Keratinocyte (primary cell): ENCODE results near the gene MRPL10. TPM values are rescaled to one million over a fixed set of nuclear protein-coding genes. Genes with fewer than 3 reads are reported as not detected.

ENCODE experiments used
- DNase-seq: peaks from one replicate; pipeline ENCODE4 v3.0.0-alpha.2; 2011; ENCODE audit warnings: low read depth, missing footprints, low spot score
- FAIRE-seq: peaks from 2 replicates; lab custom pipeline; 2011; peaks lifted over from hg19 to GRCh38; lab: Jason Lieb, UNC
- H2AFZ ChIP-seq: 2 replicates; pipeline ENCODE4 v1.6.0; 2012; ENCODE audit warnings: low read length, control low read depth, inconsistent platforms; ENCODE audit not compliant: control insufficient read depth
- H3K27ac ChIP-seq: 2 replicates; pipeline ENCODE4 v1.5.1; 2011; ENCODE audit warnings: low read length; ENCODE audit not compliant: control insufficient read depth, insufficient read depth
- H3K27me3 ChIP-seq: 3 replicates; pipeline ENCODE4 v1.6.0; 2011; ENCODE audit warnings: low read length; ENCODE audit not compliant: control insufficient read depth, insufficient read depth; ENCODE audit errors: extremely low read depth
- H3K36me3 ChIP-seq, 2 experiments: 2 replicates in 1 of 2; 3 replicates in 1 of 2; pipeline ENCODE4 v1.5.1; 2011; ENCODE audit warnings: low read length in 2 of 2, mild to moderate bottlenecking in 1 of 2; ENCODE audit not compliant: control insufficient read depth in 2 of 2, insufficient read depth in 2 of 2; ENCODE audit errors: extremely low read depth in 1 of 2
- H3K4me1 ChIP-seq: 3 replicates; pipeline ENCODE4 v1.5.1; 2011; ENCODE audit warnings: low read length; ENCODE audit not compliant: control insufficient read depth, insufficient read depth; ENCODE audit errors: extremely low read depth
- H3K4me2 ChIP-seq: 3 replicates; pipeline ENCODE4 v1.6.0; 2011; ENCODE audit warnings: low read depth, low read length; ENCODE audit not compliant: control insufficient read depth, insufficient read depth; ENCODE audit errors: extremely low read depth
- H3K4me3 ChIP-seq, 3 experiments: fragments of 200-600 bp in 1 of 3; sonication (generic) in 1 of 3; 2 replicates in 2 of 3; 3 replicates in 1 of 3; pipeline ENCODE4 v1.5.1; 2011 to 2016; ENCODE audit warnings: low read length in 3 of 3, mild to moderate bottlenecking in 3 of 3, control low read depth in 2 of 3, inconsistent platforms in 1 of 3, low read depth in 1 of 3, mixed read lengths in 1 of 3, mixed run types in 1 of 3, moderate library complexity in 1 of 3; ENCODE audit not compliant: control insufficient read depth in 2 of 3, insufficient read depth in 2 of 3; ENCODE audit errors: extremely low read depth in 1 of 3
- H3K79me2 ChIP-seq: 2 replicates; pipeline ENCODE4 v1.6.0; 2012; ENCODE audit warnings: low read length; ENCODE audit not compliant: control insufficient read depth, insufficient read depth
- H3K9ac ChIP-seq: 3 replicates; pipeline ENCODE4 v1.6.0; 2011; ENCODE audit warnings: low read length; ENCODE audit not compliant: control insufficient read depth, insufficient read depth; ENCODE audit errors: extremely low read depth
- H3K9me1 ChIP-seq: 3 replicates; pipeline ENCODE4 v1.6.0; 2011; ENCODE audit warnings: low read length; ENCODE audit not compliant: control insufficient read depth, insufficient read depth; ENCODE audit errors: extremely low read depth
- H3K9me3 ChIP-seq: 2 replicates; pipeline ENCODE4 v1.5.1; 2012; ENCODE audit warnings: low read depth, low read length; ENCODE audit not compliant: control insufficient read depth
- H4K20me1 ChIP-seq: 3 replicates; pipeline ENCODE4 v1.6.0; 2011; ENCODE audit warnings: low read length; ENCODE audit not compliant: control insufficient read depth, insufficient read depth; ENCODE audit errors: extremely low read depth
- EZH2 ChIP-seq: IDR thresholded peaks from one replicate; pipeline ENCODE4 v1.6.1; 2012; ENCODE audit warnings: inconsistent platforms, mild to moderate bottlenecking, low read length, moderate library complexity
- dilution Hi-C: fragments of 300-500 bp; cut with MboI; formaldehyde crosslinking; loops from one replicate; pipeline ENCODE4 v1.7.0; 2020; ENCODE audit warnings: low sequenced_read_pairs; ENCODE audit not compliant: extremely low pct_ligation_motif_present
- polyA plus RNA-seq, 5 experiments: library from polyadenylated mRNA; depleted of rRNA in 3 of 5; stranded (reverse) in 3 of 5; stranded (forward) in 1 of 5; unstranded in 1 of 5; fragments of >200 nt; gene quantifications; 1 replicate in 1 of 5; 2 replicates in 3 of 5; 3 replicates in 1 of 5; pipeline versions ENCODE4 v1.2.1 to v1.2.3, GENCODE V29; 2011 to 2012; ENCODE audit warnings: missing spikeins in 2 of 5, low read depth in 1 of 5, low replicate concordance in 1 of 5
- TF ChIP-seq, protein P1 (sequence below), 3 experiments: IDR thresholded peaks in 1 of 3; conservative IDR thresholded peaks in 1 of 3; optimal IDR thresholded peaks in 1 of 3; 2 replicates in 2 of 3; 3 replicates in 1 of 3; pipeline versions ENCODE3 to v1.5.1; 2011; ENCODE audit warnings: low read length in 3 of 3, mild to moderate bottlenecking in 3 of 3, moderate library complexity in 2 of 3, control low read depth in 1 of 3, inconsistent platforms in 1 of 3; ENCODE audit not compliant: insufficient read depth in 2 of 3; ENCODE audit errors: extremely low read depth in 1 of 3

The MRPL10 gene
- polyA plus RNA-seq, 1 donor (not counting 4 experiments of a cell fraction or from before 2014, with no cell fraction given): 42.4 TPM

DNA sequence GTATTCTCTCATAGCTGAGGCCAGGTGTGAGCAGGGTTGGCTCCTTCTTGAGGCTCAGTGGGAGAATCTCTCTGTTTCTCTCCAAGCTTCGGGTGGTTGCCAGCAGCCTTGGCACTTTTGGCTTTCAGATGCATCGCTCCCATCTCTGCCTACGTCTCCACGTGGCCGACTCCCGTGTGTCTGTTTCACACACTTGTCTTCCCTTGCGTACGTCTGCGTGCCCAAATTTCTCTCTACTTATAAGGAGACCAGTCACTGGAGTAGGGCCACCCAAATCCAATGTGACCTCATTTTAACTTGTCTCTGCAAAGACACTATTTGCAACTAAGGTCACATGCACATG lies 24.5 kb downstream of the MRPL10 start:
- Histone ChIP-seq H3K9me3 (no peaks in the 10 kb centered on the region), H3K4me1 (peaks cover 20% of the 10 kb centered on the region), H3K9me1 (peaks cover 4% of the 10 kb centered on the region), H3K36me3 (peaks cover 0 to 4% of the 10 kb centered on the region in 2 experiments), H3K9ac (no peak overlapping the region), H3K4me3 (no peak overlapping the region), H3K79me2 (no peaks in the 10 kb centered on the region), H3K27me3 (no peaks in the 10 kb centered on the region), H3K4me2 (no peak overlapping the region), H2AFZ (no peak overlapping the region), H4K20me1 (no peaks in the 10 kb centered on the region), H3K27ac (no peak overlapping the region)
- FAIRE-seq: no peak
- dilution Hi-C loops: no loop called here
- no peak for TF ChIP-seq EZH2
- TF ChIP-seq, protein P1, sequence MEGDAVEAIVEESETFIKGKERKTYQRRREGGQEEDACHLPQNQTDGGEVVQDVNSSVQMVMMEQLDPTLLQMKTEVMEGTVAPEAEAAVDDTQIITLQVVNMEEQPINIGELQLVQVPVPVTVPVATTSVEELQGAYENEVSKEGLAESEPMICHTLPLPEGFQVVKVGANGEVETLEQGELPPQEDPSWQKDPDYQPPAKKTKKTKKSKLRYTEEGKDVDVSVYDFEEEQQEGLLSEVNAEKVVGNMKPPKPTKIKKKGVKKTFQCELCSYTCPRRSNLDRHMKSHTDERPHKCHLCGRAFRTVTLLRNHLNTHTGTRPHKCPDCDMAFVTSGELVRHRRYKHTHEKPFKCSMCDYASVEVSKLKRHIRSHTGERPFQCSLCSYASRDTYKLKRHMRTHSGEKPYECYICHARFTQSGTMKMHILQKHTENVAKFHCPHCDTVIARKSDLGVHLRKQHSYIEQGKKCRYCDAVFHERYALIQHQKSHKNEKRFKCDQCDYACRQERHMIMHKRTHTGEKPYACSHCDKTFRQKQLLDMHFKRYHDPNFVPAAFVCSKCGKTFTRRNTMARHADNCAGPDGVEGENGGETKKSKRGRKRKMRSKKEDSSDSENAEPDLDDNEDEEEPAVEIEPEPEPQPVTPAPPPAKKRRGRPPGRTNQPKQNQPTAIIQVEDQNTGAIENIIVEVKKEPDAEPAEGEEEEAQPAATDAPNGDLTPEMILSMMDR (optimal IDR thresholded peaks at IDR 0.05 in 1 of 3, IDR thresholded peaks at IDR 0.05 in 1 of 3, conservative IDR thresholded peaks at IDR 0.05 in 1 of 3; ENCODE audit: extremely low read depth in 1 of 3, insufficient read depth in 2 of 3, low read length in 3 of 3): no peak
- no peak for DNase-seq

DNA sequence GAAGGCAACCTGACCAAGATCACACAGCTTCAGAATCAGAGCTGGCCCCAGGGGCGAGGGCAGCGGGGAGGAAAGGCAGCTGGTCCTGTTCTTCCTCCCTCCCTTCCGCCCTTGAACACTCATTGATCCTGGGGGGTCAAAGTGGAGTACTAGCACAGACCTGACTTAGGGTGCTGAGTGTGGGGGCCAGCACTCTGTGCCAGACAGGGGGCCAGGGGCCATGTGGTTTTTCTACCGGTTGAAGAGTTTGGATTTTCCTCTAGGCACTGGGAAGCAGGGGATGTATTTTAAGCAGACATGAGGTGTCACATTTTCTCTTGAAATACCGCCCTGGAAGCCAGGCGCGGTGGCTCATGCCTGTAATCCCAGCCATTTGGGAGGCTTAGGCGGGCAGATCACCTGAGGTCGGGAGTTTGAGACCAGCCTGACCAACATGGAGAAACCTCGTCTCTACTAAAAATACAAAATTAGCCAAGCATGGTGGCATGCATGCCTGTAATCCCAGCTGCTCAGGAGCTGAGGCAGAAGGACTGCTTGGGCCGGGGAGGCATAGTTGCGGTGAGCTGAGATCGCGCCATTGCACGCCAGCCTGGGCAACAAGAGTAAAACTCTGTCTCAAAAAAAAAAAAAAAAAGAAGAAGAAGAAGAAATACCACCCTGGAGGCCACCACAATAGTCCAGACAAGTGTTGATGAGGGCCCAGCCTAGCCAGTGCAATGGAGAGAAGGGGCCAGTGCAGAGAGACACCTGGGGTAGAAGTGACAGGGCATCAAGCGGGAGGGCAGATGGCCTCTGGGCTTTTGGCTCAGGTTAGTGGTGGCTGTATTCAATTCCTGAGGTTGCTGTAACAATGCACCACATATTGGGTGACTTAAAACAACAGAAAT lies 25.1 kb downstream of the MRPL10 start:
- Histone ChIP-seq H3K4me1 (peaks cover 19% of the 10 kb centered on the region), H3K9me3 (no peaks in the 10 kb centered on the region), H4K20me1 (no peaks in the 10 kb centered on the region), H3K36me3 (peaks cover 0 to 4% of the 10 kb centered on the region in 2 experiments), H2AFZ (no peak overlapping the region), H3K27me3 (no peaks in the 10 kb centered on the region), H3K4me3 (no peak overlapping the region), H3K4me2 (no peak overlapping the region), H3K27ac (no peak overlapping the region), H3K9ac (no peak overlapping the region), H3K79me2 (no peaks in the 10 kb centered on the region), H3K9me1 (peaks cover 4% of the 10 kb centered on the region)
- FAIRE-seq: no peak
- TF ChIP-seq, protein P1 (optimal IDR thresholded peaks at IDR 0.05 in 1 of 3, IDR thresholded peaks at IDR 0.05 in 1 of 3, conservative IDR thresholded peaks at IDR 0.05 in 1 of 3; ENCODE audit: extremely low read depth in 1 of 3, insufficient read depth in 2 of 3, low read length in 3 of 3): no peak
- TF ChIP-seq EZH2: no peak
- no peak for DNase-seq
- dilution Hi-C loops: no loop called here
